AG04449 (cell line): ENCODE measurements around the gene NPHP4.

Source experiments
- CTCF ChIA-PET: fragments of 350-600 bp; formaldehyde crosslinking; extraction: SDS; loops from one replicate; lab custom pipeline; 2021; ENCODE audit warnings: antibody characterized with exemption; lab: Yijun Ruan, JAX
- POLR2A ChIA-PET: fragments of 400-600, 350-600 bp; formaldehyde crosslinking; extraction: SDS; loops from one replicate; lab custom pipeline; 2020; ENCODE audit warnings: antibody characterized with exemption, inconsistent platforms; lab: Yijun Ruan, JAX
- DNase-seq: peaks from one replicate; pipeline ENCODE4 v3.0.0-alpha.2; 2010; ENCODE audit warnings: low read depth, low spot score
- H3K4me3 ChIP-seq: 2 replicates; pipeline ENCODE4 v1.5.1; 2011; ENCODE audit warnings: low read depth, mild to moderate bottlenecking, control low read depth, low read length
- TF ChIP-seq, protein P1 (sequence below): IDR thresholded peaks from one replicate; pipeline ENCODE4 v1.5.1; 2011; ENCODE audit warnings: mild to moderate bottlenecking, moderate library complexity, low read length, control low read depth, inconsistent platforms; ENCODE audit not compliant: insufficient read depth; ENCODE audit errors: missing control alignments

Gene NPHP4

DNA sequence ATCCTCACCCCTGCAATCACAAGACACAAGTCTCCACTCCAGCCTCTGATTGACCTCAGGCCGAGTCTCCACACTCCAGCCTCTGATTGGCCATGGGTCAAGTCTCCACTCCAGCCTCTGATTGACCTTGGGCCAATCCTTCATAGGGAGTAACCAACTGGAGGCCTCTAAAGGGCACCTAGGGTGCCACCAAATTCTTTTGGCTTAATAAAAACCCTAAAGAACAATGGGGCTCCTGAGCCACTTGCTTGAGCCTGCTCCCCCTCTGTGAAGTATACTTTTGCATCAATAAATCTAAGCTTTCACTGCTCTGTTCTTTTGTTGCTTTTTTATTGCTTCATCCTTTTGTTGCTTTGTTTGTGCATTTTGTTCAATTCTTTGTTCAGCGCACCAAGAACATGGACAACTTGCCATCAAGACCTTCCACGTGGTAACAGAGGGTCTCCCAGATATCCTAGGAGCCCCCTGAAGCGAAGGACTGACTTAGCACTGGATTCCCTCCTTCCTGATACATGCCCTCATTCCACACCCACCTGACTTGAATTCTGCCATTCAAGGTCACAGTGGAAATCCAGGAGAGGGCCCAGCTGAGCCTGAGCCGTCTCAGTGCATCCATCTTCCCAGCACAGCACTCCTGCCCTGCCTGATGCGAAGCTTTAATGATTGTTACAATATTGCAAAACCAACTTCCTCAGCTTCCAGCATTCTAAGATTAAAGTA lies 152.9 kb downstream of the NPHP4 start:
- ChIA-PET POLR2A (no interaction called here), CTCF (no interaction called here)
- TF ChIP-seq, protein P1, sequence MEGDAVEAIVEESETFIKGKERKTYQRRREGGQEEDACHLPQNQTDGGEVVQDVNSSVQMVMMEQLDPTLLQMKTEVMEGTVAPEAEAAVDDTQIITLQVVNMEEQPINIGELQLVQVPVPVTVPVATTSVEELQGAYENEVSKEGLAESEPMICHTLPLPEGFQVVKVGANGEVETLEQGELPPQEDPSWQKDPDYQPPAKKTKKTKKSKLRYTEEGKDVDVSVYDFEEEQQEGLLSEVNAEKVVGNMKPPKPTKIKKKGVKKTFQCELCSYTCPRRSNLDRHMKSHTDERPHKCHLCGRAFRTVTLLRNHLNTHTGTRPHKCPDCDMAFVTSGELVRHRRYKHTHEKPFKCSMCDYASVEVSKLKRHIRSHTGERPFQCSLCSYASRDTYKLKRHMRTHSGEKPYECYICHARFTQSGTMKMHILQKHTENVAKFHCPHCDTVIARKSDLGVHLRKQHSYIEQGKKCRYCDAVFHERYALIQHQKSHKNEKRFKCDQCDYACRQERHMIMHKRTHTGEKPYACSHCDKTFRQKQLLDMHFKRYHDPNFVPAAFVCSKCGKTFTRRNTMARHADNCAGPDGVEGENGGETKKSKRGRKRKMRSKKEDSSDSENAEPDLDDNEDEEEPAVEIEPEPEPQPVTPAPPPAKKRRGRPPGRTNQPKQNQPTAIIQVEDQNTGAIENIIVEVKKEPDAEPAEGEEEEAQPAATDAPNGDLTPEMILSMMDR, result no peak
- H3K4me3 ChIP-seq, result no peak overlapping the region
- DNase-seq, result no peak

DNA sequence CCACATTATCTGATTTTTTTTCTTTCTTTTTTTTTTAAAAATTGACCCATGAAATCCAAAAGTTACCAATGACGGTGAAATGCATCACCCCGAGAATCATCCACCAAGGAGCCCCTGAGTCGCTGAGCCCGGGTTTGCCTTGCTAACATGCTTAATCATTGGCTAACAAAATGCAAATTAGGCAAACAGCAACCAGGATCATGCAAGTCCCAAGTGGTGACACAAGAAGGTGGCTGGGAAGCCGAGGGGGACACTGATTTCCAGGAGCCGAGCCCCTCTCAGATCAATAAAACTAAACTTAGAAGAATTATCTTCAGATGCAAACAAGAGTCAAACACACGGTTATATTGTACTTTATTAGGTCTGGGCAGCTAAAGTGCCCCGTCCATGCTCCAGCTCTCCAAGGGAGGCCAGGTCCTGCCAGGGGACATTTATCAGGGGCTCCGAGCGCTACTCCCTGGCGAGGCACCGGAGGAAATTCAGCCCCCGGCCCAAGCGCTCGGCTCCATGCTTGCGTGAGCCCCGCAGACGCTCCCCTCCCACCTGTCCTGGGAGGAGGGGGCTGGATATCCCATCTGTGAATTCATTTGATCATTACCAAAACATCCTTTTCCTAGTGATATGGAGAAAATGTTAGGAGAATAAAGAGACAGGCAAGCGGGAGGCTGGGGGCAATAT lies 154.1 kb downstream of the NPHP4 start:
- ChIA-PET CTCF (no interaction called here), POLR2A (no interaction called here)
- TF ChIP-seq, protein P1, result no peak
- no peak overlapping the region for H3K4me3 ChIP-seq
- no peak for DNase-seq

DNA sequence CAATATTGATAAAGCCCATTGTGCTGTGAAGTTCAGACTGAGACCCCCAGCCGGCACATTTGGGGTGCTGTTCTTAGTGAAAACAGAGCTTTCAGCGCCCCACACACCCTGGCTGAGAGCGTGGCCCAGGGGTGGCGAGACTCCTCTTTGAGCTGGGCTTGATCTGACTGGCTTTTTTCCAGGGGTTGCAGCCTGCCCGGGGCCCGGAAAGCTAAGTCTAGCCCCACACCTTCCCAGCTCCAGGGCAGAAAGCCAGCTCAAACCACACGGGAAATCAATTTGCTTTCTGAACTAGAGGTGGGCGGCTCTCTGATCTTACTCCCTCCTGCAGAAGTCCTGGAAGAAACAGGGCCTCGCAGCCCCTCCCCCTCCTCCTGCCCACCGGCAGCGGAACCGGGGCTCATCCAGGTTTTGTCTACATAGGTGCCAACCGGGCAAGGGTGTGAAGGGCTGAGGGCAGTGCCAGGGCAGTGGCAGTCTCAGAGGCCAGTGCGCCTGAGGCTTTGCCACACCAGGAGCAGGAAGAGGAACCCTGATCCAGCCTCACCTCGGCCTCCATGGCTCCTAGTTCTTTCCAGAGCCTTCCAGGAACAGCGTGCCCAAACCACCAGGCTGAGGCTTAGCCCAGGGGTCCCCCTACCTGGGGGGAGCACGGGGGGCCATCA lies 155.3 kb downstream of the NPHP4 start:
- no peak for DNase-seq
- no peak overlapping the region for H3K4me3 ChIP-seq
- POLR2A ChIA-PET, result no interaction called here
- CTCF ChIA-PET, result no interaction called here
- TF ChIP-seq, protein P1, result no peak

DNA sequence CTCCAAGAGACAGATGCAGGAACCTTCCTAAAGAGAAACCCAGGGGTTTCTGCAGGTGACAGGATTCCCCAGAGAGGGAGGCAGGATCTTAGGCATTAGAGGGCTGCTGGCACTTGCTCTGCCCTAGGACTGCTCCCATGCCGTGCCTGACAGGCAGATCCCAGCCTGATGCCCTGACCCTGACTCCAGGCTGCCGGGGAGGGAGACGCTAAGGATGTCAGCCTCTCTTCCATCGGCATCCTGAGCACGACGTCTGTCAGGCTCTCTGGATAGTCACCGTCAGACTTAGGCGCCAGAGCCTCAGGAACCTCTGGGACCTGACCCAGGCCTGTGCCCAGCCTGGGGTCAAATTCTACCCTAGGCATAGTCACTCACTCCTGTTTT lies 157.1 kb downstream of the NPHP4 start:
- no peak overlapping the region for H3K4me3 ChIP-seq
- POLR2A ChIA-PET, result no interaction called here
- TF ChIP-seq, protein P1, result no peak
- no peak for DNase-seq
- CTCF ChIA-PET, result no interaction called here

DNA sequence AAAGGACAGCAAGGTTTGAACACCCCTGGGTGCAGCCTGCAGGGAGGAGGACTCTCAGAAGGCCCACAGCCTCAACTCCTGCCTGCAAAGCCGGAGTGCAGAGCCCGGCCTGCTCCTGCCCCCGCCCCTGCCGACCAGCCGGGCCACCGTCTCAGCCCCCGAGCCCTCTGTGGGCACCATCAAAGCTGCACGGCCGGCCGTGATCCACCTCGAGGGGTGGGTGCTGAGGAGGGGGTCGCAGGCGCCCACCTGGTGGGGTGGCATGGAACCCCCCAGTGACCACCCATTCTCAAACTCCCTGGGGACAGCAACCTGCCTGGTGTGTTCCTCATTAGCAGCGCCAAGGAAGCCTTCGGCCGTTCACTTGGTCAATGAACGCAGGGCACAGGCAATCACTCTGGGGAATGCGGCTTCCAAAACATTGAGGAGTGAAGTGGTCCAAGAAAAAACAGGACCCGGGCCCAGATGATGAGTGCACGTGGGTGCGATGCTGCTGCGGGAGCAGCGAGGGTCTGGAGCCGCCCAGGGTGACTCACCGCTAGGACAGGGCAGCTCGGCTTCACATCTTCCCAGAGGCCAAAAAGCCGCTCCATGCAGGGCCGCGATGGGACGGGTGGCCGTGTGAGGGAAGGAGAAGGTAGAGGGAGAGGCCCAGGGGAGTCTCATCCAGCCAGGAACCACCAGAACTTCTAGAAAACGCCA lies 157.6 kb downstream of the NPHP4 start:
- no peak for DNase-seq
- POLR2A ChIA-PET, result no interaction called here
- TF ChIP-seq, protein P1, result no peak
- no peak overlapping the region for H3K4me3 ChIP-seq
- CTCF ChIA-PET, result no interaction called here

DNA sequence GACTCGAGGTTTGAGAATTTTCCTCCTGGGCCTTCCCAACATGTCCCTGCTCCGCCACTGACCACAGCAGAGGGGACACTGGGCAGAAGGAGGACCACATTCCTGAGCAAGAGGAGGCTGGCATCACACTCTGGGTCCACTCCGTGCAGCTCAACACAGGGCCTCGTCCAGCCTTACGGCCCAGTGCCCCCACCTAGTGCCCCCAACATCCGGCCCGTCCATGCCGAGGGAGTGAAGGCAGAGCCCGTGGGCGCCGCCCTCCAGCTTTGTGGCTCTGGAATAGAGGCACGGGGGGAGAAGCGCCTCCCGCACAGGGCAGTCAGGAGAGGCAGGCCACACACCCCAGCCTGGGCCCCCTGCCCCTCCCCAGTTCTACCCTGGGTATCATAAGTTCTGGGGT lies 158.3 kb downstream of the NPHP4 start:
- TF ChIP-seq, protein P1, result no peak
- no peak overlapping the region for H3K4me3 ChIP-seq
- no peak for DNase-seq
- ChIA-PET POLR2A (no interaction called here), CTCF (no interaction called here)
